Activated naive CD4-positive, alpha-beta T cell treated with anti-CD3 and anti-CD28 coated beads, Interleukin-2, amount 50 U/mL, for 72 hours (primary cell): ENCODE results near the gene LIPK. TPM values are rescaled to one million over a fixed set of nuclear protein-coding genes. Genes with fewer than 3 reads are reported as not detected.

Source experiments
- ATAC-seq, 2 donors: fragments of 150-1000 bp; cut with Tn5 transposase; 2 replicates each; pipeline ENCODE4 v1.10.0; 2021; ENCODE audit warnings: mild to moderate bottlenecking in 2 of 2, moderate library complexity in 2 of 2
- DNase-seq, 2 donors: peaks; one replicate each; pipeline ENCODE4 v3.0.0; 2021 to 2022; ENCODE audit warnings: low spot score in 2 of 2
- H3K27ac Mint-ChIP-seq, 2 donors: one replicate each; pipeline ENCODE4 v1.8.0; 2022; ENCODE audit warnings: mild to moderate bottlenecking in 2 of 2, mixed read lengths in 2 of 2
- H3K36me3 Mint-ChIP-seq, 2 donors: one replicate each; pipeline ENCODE4 v1.8.0; 2022; ENCODE audit warnings: mixed read lengths in 2 of 2
- H3K9me3 Mint-ChIP-seq, 2 donors: one replicate each; pipeline ENCODE4 v1.8.0; 2022; ENCODE audit warnings: mixed read lengths in 2 of 2
- total RNA-seq, 2 donors: library from RNA; stranded (reverse); gene quantifications; one replicate each; pipeline ENCODE4 v1.2.3, GENCODE V29; 2022

Gene LIPK
- total RNA-seq, 2 donors from 2014 or later: not detected

GRCh38 chr10:88794731-88795130, 88.7 kb downstream of the LIPK start:
- Mint-ChIP-seq H3K36me3 (no peaks in the 10 kb centered on the region), H3K27ac (peak overlapping the region in 1 of 2 donors; percentile 30), H3K9me3 (no peaks in the 10 kb centered on the region)
- ATAC-seq (no peak), DNase-seq (no peak)

GRCh38 chr10:88800152-88801125, 94.4 kb downstream of the LIPK start:
- Mint-ChIP-seq H3K36me3 (no peaks in the 10 kb centered on the region), H3K9me3 (no peaks in the 10 kb centered on the region), H3K27ac (no peak overlapping the region)
- ATAC-seq (peak; percentile 40 to 84), DNase-seq (no peak)

Other genes with a start within 250 kb of the LIPK start
- gene RNLS, start 122.9 kb upstream of the LIPK start, total RNA-seq: 1 to 10 TPM; 3.3 to 3.8 TPM
- gene LIPJ, start 119.5 kb upstream of the LIPK start, total RNA-seq: not detected
- gene LIPF, start 41.8 kb upstream of the LIPK start, total RNA-seq: not detected
- gene LIPN, start 53.8 kb downstream of the LIPK start, total RNA-seq: not detected
- gene LIPM, start 96.5 kb downstream of the LIPK start, total RNA-seq: not detected
- under 1 TPM; 0.18 to 0.78 TPM for gene ANKRD22, start 145.6 kb downstream of the LIPK start, total RNA-seq
- gene STAMBPL1, start 174.0 kb downstream of the LIPK start, total RNA-seq: 10 to 100 TPM; 15.7 to 57.0 TPM
- gene ACTA2, start 246.5 kb downstream of the LIPK start, total RNA-seq: 10 to 100 TPM in 1 of 2 donors, 1 to 10 TPM in 1; 3.6 to 10.6 TPM